ENCODE measurements around the gene KNL1.

KNL1 gene

DNA sequence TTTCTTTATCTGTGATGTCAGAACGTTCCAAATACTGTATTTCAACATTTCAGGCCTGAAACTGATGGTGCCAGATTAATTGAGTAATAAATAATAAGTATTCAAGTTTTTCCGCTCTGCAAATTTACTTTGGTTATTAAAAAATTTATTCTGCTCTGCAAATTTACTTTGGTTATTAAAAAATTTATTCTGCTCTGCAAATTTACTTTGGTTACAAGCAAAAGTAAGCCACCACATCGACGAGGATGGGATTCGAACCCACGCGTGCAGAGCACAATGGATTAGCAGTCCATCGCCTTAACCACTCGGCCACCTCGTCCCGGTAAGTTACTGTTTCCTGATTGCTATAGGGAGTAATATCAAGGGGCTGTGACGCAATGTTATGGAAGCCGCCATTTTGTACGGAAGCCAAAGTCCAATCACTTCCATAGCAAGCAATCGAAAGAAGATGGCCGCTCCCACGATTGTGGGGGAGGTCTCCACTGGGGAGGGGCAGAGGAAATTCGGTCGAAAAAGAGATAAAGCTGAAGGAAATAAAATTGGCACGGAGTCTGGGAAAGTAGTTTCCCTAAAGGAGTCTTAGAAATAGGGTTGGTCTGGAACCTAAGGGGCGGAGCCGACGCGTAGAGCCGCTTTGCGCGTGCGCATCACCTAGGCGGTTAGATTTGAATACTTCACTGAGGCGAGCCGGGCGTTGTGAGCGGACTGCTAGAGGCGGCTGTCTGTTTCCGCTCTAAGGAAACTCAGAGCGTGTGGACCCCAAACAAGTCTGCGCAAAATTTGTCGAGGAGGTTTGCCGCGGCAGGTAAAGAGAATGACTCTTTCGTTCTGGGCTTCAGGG lies at the start of gene KNL1:
KNL1 (plus strand) TSS at position 662 of the 841 bp plus-strand sequence. CDS start 8,683 bp downstream, outside the sequence.
- TF ChIP-seq CTCF (IDR thresholded peaks at IDR 0.05) = no peak

DNA sequence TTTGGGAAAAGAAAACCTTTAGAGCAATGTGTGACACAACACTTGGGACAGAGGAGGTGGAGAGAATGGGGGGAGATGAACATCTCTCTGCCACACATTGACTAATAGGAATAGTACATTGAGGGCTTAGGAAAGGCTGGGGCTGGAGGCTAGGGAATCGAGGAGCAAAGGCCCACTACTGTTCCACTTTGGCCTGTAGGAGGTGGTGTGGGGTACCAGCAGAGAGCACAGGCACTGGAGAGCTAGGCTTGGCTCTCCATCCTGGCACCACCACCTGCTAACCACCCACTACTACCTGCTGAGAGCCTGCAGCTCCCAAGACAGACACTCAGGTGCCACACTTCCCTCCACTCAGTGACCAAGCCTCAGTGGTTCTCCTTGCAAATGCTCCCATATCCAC lies 48.6 kb upstream of the KNL1 start:
- TF ChIP-seq CTCF (IDR thresholded peaks at IDR 0.05) = no peak

- no peak for TF ChIP-seq CTCF (IDR thresholded peaks at IDR 0.05)
Observed at GRCh38 chr15:40548610-40549009, 45.4 kb upstream of the KNL1 start.

DNA sequence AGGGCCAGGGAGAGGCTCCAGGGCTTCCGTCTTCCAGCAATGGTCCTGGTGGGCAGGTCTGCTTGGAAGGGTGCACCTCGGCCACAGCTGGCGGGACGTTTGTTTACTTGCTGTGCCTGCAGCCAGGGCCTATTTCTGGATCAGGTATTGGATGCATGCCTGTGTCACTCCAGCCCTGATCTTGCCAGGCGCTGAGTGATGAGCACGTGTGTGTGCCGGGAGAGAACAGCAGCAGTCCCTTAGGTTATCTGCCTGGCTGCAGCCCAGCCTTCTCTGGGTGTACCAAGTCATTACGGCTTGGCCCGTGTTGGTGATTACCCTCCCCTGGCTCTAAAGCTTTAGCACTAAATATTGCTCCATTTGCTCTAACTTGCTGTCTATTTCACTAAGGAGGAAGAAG lies 44.2 kb upstream of the KNL1 start:
- no peak for TF ChIP-seq CTCF (IDR thresholded peaks at IDR 0.05)

GRCh38 chr15:40550341-40551037 lies 43.6 kb upstream of the KNL1 start:
- TF ChIP-seq CTCF (IDR thresholded peaks at IDR 0.05) = no peak

DNA sequence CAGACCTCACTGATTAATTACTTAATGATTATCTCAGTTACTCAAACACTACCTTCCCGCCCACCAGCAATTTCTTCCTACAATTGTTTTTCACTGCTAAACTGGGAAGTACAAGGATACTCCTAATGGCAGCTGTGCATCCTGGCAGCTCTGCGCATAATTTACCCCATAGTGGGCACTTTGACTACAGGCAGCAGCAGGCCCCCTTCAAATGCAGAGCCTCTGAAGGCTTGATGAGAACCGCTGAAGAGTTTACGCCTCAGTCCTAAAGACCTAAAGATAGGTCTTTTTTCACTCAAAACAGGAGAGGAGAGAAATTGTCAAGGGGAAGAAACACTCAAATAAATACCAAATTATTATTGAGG lies 39.9 kb upstream of the KNL1 start:
- no peak for TF ChIP-seq CTCF (IDR thresholded peaks at IDR 0.05)

GRCh38 chr15:40555876-40556275 lies 38.2 kb upstream of the KNL1 start:
- TF ChIP-seq CTCF (IDR thresholded peaks at IDR 0.05) = no peak
